Loucy (cell line): ENCODE data around the gene DACT2.

Experiments used
- H2AFZ ChIP-seq: fragments of 200-600 bp; sonication (generic); 2 replicates; pipeline ENCODE4 v1.6.0; 2016; ENCODE audit warnings: antibody characterized with exemption, mild to moderate bottlenecking, low read length, moderate library complexity
- H3F3A ChIP-seq: fragments of 200-600 bp; 2 replicates; pipeline ENCODE4 v1.6.0; 2016; ENCODE audit warnings: antibody characterized with exemption, low read depth, mild to moderate bottlenecking
- H3K27me3 ChIP-seq: fragments of 200-600 bp; sonication (generic); 2 replicates; pipeline ENCODE4 v1.6.1; 2014; ENCODE audit warnings: low read length, mild to moderate bottlenecking; ENCODE audit not compliant: insufficient read depth, poor library complexity, severe bottlenecking
- H3K36me3 ChIP-seq: fragments of 200-600 bp; sonication (generic); 2 replicates; pipeline ENCODE4 v1.6.1; 2016; ENCODE audit warnings: low read length; ENCODE audit not compliant: insufficient read depth
- H3K4me1 ChIP-seq: fragments of 200-600 bp; sonication (generic); 2 replicates; pipeline ENCODE4 v1.5.1; 2014; ENCODE audit warnings: low read length, mild to moderate bottlenecking; ENCODE audit not compliant: insufficient read depth, poor library complexity, severe bottlenecking
- H3K4me2 ChIP-seq: fragments of 200-600 bp; sonication (generic); 2 replicates; pipeline ENCODE4 v1.6.0; 2014; ENCODE audit warnings: antibody characterized with exemption, low read length, low read depth, mild to moderate bottlenecking; ENCODE audit not compliant: poor library complexity, severe bottlenecking
- H3K4me3 ChIP-seq: fragments of 200-600 bp; sonication (generic); 2 replicates; pipeline ENCODE4 v1.5.1; 2014; ENCODE audit warnings: low read length, mild to moderate bottlenecking, mixed read lengths; ENCODE audit not compliant: poor library complexity, severe bottlenecking
- H3K79me2 ChIP-seq: fragments of 200-600 bp; sonication (generic); 2 replicates; pipeline ENCODE4 v1.6.1; 2014; ENCODE audit warnings: low read length; ENCODE audit not compliant: insufficient read depth
- H3K9ac ChIP-seq: fragments of 200-600 bp; sonication (generic); 2 replicates; pipeline ENCODE4 v1.6.0; 2014; ENCODE audit warnings: mild to moderate bottlenecking, low read depth, low read length, moderate library complexity; ENCODE audit not compliant: poor library complexity, severe bottlenecking
- H3K9me2 ChIP-seq: fragments of 200-600 bp; sonication (generic); replicated peaks from 2 replicates; pipeline ENCODE4 v1.6.1; 2016; ENCODE audit warnings: low read depth, low read length, mixed read lengths
- H3K9me3 ChIP-seq: fragments of 200-600 bp; sonication (generic); 2 replicates; pipeline ENCODE4 v1.6.1; 2014; ENCODE audit warnings: mild to moderate bottlenecking, antibody characterized with exemption, low read length, low read depth; ENCODE audit not compliant: insufficient read depth
- H4K20me1 ChIP-seq: fragments of 200-600 bp; sonication (generic); 2 replicates; pipeline ENCODE4 v1.6.0; 2014; ENCODE audit warnings: antibody characterized with exemption, low read length, mild to moderate bottlenecking; ENCODE audit not compliant: insufficient read depth, poor library complexity, severe bottlenecking
- CTCF ChIP-seq: fragments of 200-600 bp; sonication (generic); conservative IDR thresholded peaks from 2 replicates; pipeline ENCODE4 v1.5.1; 2014; ENCODE audit warnings: mild to moderate bottlenecking, antibody characterized with exemption, low read length
- EZH2phosphoT487 ChIP-seq: fragments of 200-600 bp; IDR thresholded peaks from 2 replicates; pipeline ENCODE4 v1.6.1; 2018; ENCODE audit warnings: antibody characterized with exemption, mild to moderate bottlenecking, moderate library complexity, borderline replicate concordance

The DACT2 gene

GRCh38 chr6:168364793-168365421 is 45.3 kb upstream of the DACT2 start:
- no peaks in the 10 kb centered on the region for H3K4me1 ChIP-seq
- H3K9me3 ChIP-seq = peaks cover 15% of the 10 kb centered on the region; the same call in 1 of the 2 replicates
- H3K36me3 ChIP-seq = no peaks in the 10 kb centered on the region
- no peaks in the 10 kb centered on the region for H4K20me1 ChIP-seq
- no peak overlapping the region for H3K4me2 ChIP-seq
- H3K4me3 ChIP-seq = no peak overlapping the region
- no peaks in the 10 kb centered on the region for H3F3A ChIP-seq
- H3K27me3 ChIP-seq = no peaks in the 10 kb centered on the region
- H3K79me2 ChIP-seq = no peaks in the 10 kb centered on the region
- no peak for TF ChIP-seq EZH2phosphoT487
- no peak overlapping the region for H3K9ac ChIP-seq
- no peaks in the 10 kb centered on the region for H3K9me2 ChIP-seq
- no peak overlapping the region for H2AFZ ChIP-seq

GRCh38 chr6:168363811-168364792 is 44.5 kb upstream of the DACT2 start:
- no peak overlapping the region for H2AFZ ChIP-seq
- no peaks in the 10 kb centered on the region for H3K9me2 ChIP-seq
- H3K4me1 ChIP-seq = no peaks in the 10 kb centered on the region
- TF ChIP-seq CTCF (no peak), EZH2phosphoT487 (no peak)
- peaks cover 15% of the 10 kb centered on the region; the same call in 1 of the 2 replicates for H3K9me3 ChIP-seq
- H4K20me1 ChIP-seq = no peaks in the 10 kb centered on the region
- no peaks in the 10 kb centered on the region for H3K27me3 ChIP-seq
- H3K4me3 ChIP-seq = no peak overlapping the region
- no peak overlapping the region for H3K9ac ChIP-seq
- H3K36me3 ChIP-seq = no peaks in the 10 kb centered on the region
- no peaks in the 10 kb centered on the region for H3F3A ChIP-seq
- no peak overlapping the region for H3K4me2 ChIP-seq
- no peaks in the 10 kb centered on the region for H3K79me2 ChIP-seq

GRCh38 chr6:168363302-168363701 is 43.7 kb upstream of the DACT2 start:
- no peaks in the 10 kb centered on the region for H3K4me1 ChIP-seq
- H3K9me3 ChIP-seq = peaks cover 10% of the 10 kb centered on the region; the same call in 1 of the 2 replicates
- no peaks in the 10 kb centered on the region for H4K20me1 ChIP-seq
- no peak overlapping the region for H2AFZ ChIP-seq
- H3F3A ChIP-seq = no peaks in the 10 kb centered on the region
- no peak overlapping the region for H3K4me2 ChIP-seq
- H3K79me2 ChIP-seq = no peaks in the 10 kb centered on the region
- no peak for TF ChIP-seq EZH2phosphoT487
- TF ChIP-seq CTCF = no peak
- H3K27me3 ChIP-seq = no peaks in the 10 kb centered on the region
- H3K4me3 ChIP-seq = no peak overlapping the region
- no peaks in the 10 kb centered on the region for H3K36me3 ChIP-seq
- no peak overlapping the region for H3K9ac ChIP-seq
- no peaks in the 10 kb centered on the region for H3K9me2 ChIP-seq
